HG02798 (cell line): ENCODE measurements around the gene MARCHF9.

Experiments used
- ATAC-seq: cut with Tn5 transposase; IDR thresholded peaks from one replicate; pipeline ENCODE4 v1.9.1; 2021; ENCODE audit warnings: mild to moderate bottlenecking; ENCODE audit not compliant: unreplicated experiment, poor library complexity

Gene MARCHF9

DNA sequence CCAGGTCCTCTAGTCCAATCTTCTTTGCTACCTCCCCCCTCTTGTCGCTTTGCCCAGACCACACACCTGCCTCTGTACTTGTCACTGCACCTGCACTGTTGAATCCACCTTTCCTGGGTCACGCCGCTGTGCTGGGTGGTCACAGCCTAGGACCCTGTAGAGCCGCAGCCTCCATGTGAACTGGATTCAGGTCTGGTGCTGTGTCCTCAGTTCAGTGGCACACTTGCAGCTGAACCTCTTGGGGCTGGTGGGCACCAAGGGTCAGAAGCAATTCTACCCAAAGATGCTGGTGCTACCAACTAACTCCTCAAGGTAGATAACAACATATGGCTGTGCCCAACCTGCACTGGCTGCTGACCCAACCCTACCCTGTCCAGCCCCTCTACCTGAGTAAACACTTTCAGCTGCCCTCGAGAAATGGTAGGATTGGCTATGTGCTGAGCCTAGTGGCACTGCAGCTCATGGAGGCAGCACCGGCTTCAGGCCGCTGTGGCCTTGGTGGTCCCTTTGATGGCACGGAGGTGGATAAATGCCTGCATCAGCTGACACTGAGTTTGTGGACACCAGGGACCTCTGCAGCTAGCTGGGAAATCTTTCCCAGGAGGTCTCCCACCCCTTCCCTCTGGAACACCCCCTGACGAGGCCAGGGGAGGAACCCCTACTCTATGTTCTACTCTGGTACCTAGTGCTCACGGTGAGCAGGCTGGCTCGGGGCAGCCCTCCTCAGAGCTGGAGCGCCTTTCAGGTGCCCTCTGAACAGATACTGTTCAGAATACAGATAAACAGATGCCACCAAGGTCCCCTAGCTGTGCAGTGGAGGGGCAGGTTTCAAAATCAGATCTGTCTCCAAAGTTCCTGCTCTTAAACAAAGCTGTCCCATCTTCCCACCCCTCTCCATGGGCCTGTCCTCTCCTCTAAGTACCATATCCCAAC, 30.6 kb upstream of the MARCHF9 start:
- no peak for ATAC-seq

DNA sequence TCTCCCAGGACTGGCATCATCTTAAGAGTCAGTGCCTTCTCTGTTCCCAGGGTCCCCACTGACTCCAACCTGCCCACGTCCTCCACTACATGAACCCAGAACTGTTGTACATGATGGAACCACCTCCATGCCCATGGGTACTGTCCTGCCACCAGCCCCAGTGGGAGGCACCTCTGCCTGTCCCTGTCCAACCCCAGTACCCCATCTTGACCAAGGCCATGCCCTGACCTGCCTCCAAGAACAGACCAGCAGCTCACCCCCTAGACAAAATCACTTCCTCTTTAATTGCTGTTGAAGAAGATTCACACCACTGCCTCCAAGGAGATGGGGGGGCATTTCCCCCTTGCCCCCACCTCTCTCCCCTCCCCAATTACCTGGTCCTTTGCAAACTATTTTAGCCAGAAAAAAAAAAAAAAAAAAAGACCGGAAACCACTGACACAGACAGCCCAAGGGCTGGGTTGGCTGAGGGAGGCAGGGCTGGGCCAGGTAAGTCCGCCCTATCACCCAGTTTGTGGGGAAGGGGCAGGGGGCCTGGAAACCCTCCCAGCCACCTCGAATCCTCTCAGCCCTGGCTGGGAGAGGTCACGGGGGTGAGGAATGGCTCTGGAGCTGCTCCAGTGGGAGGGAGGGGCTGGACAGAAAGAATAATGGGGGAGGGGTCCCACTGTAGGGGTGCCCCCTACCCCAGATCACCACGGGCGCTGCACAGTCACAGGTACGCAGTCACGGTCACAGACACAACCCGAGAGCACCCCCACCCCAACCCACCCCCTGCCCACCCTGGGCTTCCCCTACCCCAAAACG, 29.8 kb upstream of the MARCHF9 start:
- ATAC-seq: no peak

DNA sequence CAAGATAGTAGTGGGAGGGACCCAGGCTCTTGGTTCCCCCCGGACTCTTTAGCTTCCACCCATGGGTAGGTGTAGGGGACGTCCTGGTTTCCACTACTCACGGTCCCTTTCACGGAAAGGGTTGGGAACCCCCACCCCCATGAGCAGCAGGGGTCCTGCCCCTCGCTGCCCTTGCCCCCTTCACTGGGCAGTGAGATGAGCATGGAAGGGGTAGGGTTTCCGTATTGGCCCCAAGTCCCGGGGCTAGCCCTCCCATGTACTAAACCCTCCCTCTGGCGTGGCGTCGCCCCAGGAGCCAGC, 29.1 kb upstream of the MARCHF9 start:
- ATAC-seq: no peak

DNA sequence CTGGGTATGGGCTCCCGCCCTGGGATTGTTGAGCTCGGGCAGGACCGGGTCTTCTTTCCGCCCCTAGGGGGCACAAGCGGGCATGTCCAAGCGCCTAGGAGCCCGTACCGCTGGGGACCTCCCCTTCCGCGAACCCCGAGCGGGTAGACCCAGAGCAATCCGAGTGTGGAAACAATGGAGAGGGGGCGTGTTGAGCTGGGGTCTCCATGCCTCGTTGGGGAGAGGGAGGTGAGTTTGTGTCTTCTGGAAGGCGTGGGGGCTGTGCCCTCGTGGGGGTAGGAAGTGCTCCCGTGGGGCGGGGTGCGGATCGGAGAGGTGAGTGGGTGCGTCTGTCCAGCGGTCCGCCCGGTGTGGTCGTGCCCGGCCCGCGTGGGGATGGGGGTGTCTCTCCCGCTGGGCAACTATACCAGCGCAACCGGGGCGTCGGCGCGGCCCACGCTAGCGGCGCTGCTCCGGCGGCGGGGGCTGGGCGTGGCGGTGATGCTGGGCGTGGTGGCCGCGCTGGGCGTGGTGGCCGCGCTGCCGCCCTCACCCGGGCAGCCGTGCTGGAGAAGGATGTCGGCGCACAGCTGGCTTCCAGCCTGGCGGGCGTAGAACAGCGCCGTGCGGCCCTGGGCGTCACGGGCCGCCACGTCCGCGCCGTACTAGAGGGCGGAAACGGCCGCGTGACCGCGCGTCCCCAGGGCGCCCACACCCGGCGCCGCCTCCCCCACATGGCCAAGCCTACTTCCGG, 28.6 kb upstream of the MARCHF9 start:
- ATAC-seq: no peak

DNA sequence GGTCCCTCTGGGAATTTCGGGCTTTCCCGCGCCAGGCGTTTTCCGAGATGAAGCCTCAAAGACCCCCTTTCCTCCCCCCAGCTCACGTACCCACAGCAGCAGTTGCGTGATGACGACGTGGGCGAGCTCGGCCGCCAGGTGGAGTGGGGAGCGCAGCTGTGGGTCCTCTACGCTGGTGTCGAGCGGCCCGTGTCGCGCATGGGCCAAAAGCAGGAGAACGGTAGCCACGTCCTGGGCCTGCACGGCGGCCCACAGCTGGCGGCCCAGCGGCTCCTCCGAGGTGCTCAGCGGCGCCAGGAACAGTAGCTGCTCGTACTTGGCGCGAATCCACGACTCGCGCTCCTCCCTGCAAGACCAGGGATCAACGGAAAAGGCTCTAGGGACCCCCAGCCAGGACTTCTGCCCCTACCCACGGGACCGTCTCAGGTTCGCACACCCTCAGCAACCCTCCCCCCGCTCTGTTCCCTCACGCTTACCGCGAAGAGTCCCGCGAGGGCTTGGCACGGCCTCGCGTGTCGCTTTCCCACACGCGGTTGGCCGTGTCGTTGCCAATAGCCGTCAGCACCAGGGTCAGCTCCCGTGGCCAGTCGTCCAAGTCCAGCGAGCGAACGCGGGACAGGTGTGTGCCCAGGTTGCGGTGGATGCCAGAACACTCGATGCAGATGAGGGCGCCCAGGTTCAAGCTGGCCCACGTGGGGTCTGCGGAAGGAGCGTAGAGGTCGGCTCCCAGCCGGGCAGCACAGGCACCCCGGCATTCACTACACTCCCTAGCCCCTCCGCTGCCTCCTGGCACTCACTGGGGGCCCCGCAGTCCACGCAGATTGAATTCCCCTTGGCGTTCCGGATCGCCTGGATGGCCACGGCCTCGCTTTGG, 27.8 kb upstream of the MARCHF9 start:
- no peak for ATAC-seq

DNA sequence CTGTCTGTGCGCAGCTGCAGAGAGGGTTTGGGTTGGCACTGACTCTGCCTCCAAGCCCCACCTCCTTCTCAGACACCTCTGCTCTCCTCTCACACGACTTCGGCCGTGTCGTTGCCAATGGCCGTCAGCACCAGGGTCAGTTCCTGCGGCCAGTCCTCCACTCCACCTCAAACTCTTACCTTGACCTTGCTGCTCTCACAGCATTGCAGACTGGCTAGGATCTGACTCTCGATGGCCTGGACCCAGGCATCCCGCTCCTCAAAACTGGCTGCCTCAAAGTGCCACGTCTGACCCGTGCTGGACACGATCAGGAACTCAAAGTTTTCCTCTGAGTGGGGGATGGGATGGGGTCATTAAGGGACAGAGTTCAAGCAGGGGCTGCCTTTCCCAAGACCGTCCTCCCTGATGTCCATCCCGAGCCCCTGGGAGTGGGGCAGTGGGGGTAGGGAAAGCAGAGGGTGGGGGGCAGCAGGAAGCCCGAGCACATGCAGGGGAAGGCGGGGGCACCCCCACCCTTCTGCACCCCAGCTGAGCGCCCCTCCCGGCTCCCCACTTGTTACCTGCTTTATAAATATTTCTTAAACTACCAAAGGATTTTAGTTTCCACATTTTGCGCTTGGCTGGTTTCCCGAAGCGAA, 27.0 kb upstream of the MARCHF9 start:
- ATAC-seq: no peak

DNA sequence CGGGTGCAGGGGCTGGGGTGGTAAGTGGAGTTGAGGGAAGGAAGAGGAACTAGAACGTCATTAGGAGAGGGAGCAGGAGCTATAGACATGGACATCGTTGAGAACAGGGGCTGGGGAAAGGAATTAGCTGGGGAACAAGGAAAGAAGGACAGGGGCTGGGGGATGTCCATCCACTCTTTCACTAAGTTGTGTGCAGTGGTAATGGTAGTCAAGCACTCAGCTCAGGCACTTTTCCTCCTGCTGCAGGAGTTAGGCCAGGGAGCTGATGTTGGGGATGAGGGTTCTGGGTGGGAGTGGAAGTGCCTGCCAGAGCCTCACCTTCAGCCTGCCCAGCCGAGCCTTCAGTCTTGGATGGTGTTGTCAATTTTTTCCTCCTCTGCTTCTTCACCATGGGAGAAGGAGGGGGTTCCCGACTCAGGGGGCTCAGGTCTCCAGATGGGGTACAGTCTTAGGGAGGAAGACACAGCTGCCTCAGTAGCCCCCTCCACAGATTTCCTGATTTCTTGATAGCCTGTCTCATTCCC, 25.5 kb upstream of the MARCHF9 start:
- ATAC-seq: no peak

DNA sequence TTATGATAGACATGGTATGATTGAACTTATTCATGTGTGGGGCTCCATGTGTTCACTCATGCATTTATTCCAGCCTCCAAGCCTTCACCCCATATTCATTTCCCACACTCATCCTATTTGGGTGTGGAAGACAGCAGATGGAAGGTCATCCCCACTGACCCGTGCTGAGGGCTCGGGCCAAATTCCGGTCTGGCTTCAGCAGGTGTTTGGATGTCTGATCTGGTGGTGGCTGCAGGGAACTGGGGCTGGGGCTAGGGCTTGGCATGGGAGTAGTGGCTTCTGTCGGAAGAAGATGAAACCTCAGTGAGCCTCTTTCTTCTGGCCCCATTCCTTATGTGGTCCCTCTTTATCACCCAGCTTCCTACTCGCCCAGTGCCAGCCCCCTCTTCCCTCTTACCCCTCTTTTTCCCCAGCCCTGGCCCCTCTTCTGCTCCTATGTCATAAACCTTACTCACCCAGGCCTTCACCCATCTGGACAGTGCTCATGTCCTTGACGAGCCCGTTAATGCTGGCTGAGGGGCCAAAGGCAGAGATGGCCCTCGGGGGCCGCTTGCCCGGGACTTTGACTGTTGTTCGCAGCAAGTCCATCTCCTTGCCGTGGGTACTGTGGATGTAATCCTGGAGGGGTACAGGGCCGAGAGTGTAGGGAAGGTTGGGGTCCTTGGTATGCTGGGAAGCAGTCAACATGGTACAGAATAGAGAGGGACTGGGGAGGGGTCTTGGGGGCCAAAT, 24.4 kb upstream of the MARCHF9 start:
- no peak for ATAC-seq

DNA sequence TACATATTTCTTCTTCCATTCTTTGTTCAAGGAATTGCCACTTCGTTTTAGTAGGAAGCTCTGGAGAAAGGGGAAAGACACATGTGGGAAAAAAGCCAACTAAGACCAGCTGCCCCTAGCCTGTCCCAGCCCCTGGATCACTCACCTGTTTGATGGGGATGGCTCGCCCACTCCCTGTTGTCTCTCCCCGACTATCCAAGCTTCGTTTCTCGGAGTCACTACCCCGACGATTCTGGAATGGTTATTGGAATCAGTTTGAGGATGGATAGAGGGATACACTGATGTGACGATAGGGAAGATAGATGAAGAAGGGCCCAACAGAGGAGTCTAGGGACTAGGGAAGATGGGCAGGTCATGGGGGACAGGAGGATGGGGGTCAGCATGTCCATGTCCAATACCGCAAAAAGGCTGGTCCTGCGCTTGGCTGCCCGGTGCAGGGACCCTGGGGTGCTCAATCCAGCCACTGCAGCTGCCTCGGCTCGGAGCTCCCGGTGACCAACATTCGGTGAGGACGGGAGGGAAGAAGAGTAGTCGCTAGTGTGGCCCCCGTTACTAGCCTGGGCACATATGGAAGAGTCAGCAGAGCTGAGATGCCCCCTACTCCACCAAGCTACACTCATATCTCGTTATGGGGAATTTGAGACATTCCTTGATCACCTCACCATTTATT, 23.4 kb upstream of the MARCHF9 start:
- ATAC-seq: no peak

DNA sequence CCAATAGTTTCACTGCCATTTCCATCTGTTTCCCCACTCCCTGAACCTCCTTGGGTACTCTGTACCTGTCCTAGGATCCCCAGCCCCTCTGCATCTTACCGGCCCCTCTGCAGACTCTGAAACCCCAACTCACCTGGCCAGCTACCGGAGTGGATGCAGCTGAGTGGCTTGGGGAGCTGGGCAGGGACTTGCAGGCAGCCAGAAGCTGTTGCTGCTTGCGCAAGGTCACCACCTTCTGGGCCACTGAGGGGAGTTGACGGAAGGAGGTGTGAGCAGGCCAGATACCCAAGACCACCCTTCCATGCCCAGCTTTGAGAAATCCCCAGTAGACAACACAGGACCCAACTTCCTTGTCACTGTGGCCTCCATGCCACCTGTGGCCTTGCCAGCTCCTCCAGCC, 22.6 kb upstream of the MARCHF9 start:
- no peak for ATAC-seq

DNA sequence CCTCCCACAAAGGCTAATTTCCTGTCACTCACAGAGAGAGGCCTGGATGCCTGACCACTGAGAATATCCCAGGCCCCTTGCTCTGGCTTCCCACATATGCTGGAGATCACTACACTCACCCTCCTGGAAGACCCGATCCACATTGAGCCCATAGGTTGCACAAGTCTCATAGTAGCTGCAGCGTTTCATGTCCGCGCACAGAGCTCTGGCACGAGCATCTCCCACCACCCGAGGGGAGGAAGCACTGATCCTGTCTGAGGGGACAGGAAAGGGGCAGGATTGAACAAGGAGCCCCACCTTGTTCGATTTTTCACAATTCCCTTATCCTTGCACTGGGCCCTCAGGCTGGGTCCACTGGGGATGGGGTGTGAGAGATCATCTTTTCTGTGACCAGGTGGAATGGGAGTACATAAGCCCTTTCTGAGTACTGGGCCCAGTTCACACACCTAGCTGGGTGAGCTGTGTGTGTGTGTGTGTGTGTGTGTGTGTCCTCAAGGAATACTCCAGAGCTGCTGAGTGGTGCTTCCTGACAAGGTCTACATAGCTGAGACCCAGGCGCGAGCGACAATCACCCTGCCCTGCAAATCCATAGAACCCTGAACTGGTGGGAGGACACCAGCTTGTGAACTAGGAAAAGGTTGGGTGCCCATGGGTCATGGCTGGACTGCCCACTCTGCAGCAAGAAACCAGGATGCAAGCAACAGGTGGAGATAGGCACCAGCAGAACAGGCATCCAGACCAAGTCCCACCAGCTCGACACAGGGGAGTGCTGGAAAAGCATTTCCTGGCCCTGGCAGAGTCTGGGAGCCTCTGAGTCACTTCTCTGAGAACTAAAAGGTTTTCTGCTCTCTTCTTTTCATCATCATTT, 21.9 kb upstream of the MARCHF9 start:
- ATAC-seq: no peak

DNA sequence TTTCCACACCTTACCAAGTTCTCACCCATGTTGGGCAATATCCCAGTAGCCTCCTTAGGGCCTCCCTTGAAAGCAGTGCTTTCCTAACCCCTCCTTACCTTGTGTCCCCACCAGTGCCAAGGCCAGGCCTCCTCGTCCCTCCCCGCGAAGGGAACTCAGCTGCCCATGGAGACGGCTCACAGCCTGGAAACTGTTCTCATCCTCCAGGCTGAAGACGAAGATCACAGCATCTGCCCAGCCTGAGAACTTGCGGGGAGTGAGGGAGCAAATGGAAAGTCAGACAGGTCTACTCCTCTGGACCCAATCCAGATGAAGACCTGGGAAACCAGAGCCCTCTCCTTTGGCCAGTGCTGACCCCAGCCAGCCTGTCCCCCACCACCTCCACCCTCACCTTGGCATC, 21.0 kb upstream of the MARCHF9 start:
- ATAC-seq: no peak

DNA sequence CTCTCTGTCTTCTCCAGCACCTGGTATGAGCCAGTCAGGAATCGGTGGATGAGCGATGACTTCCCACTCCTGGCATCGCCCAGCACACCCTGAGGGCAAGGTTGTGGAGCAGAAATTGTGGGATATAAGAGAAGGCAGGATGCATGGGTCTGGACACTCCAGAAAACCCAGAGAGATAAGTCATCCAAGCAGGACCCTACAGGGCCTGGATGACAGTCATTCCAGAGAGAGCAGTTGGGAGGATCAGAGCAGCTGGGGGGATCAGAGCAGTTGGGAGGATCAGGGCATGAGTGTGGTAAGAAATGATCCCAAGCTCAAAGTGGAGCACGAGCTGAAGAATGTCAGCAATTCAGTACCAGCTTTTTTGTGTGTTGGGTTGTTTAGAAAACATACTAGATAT, 20.3 kb upstream of the MARCHF9 start:
- no peak for ATAC-seq

DNA sequence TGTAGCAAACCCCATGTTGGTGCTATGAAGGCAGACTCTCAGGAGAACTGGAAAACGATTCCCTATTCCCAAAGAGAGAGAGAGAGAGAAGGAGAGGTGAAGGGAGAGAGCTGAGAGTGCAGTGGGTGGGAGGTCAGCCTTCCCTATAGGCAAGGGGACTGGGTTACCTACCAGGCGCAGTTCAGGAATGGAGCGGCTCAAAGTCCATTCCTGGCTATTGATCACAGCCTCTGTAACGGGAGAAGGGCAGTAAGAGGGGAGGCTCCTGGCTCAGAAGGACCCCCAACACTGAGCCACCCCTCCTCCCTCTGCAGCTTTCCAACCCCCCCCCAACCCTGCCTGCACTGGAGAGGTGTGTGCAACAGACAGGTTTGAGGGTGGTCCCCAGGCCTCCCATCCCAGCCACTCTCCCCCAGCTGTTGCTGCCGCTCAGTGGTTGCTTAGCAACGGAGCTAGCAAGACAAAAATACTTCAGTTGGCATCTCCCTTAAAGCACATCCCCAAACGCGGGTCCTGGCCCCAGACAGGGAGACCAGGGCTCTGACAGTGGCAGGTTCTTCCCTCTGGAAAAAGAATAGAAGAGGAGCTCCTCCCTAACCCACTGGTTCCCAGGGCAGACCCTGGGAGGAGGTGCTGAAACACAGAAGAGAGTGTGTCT, 19.6 kb upstream of the MARCHF9 start:
- no peak for ATAC-seq

DNA sequence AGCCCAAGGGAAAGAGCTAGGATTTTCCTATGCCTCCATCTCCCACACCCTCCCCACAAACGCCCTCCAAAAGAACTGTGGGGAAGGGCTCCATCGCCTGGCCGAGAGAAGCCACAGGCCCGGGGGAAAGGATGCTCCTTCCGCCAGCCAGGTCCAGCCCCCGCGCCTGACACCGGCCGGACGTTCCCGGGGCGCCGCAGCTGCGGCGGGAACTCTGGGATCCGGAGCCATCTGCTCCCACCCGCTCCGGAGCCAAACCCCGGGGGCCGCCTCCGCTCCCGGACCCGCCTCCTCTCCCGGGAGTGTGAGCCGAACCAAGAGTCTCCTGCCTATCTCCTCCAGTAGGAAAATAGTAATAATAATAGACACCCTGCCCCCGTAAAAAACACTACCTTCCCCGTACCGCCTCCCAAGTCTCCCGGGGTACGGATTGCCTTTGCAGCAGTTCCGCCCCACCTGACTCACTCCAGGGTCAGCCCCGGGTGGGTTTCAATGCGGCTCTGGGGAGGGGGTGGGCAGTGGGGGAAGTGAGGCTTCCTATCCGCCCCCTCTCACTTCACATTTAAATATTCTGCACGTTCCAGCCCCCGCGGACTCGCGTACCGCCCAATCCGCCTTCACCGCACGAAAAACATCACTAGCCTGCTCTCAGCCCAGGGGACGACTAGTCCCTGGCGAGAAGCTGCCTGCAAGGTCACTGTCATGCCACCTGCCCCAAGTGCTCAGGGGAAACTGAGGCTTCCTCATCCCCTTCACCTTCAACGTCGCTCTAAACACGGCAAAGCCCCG, 18.8 kb upstream of the MARCHF9 start:
- no peak for ATAC-seq
